Central memory CD8-positive, alpha-beta T cell (primary cell): ENCODE data around the gene FRMD4A.
"Not testable (repeated sequence)": the region's sequence is repeated elsewhere in the genome, so short reads cannot be mapped to it uniquely, and the experiment has no call there.

Experiments
- ATAC-seq: fragments of 150-1000 bp; cut with Tn5 transposase; replicated peaks from 2 replicates; pipeline ENCODE4 v1.10.0; 2022; ENCODE audit warnings: mild to moderate bottlenecking, moderate FRiP score, moderate number of reproducible peaks; ENCODE audit not compliant: poor library complexity, severe bottlenecking; ENCODE audit errors: extremely low read depth
- DNase-seq, 2 donors: peaks; one replicate each; pipeline ENCODE4 v3.0.0; 2021; ENCODE audit warnings: low spot score in 2 of 2
- H3K27ac Mint-ChIP-seq: one replicate; pipeline ENCODE4 v1.8.0; 2022; ENCODE audit warnings: low read depth, mild to moderate bottlenecking, moderate library complexity, mixed read lengths
- H3K27me3 Mint-ChIP-seq: one replicate; pipeline ENCODE4 v1.8.0; 2022; ENCODE audit warnings: mixed read lengths
- H3K36me3 Mint-ChIP-seq: one replicate; pipeline ENCODE4 v1.8.0; 2022; ENCODE audit warnings: mild to moderate bottlenecking, moderate library complexity, mixed read lengths; ENCODE audit not compliant: insufficient read depth
- H3K4me1 Mint-ChIP-seq: one replicate; pipeline ENCODE4 v1.8.0; 2022; ENCODE audit warnings: mixed read lengths
- H3K4me3 Mint-ChIP-seq: one replicate; pipeline ENCODE4 v1.8.0; 2022; ENCODE audit warnings: mild to moderate bottlenecking, moderate library complexity, mixed read lengths
- H3K9me3 Mint-ChIP-seq: one replicate; pipeline ENCODE4 v1.8.0; 2022; ENCODE audit warnings: mixed read lengths

FRMD4A gene

GRCh38 chr10:13717936-13718772, 612.6 kb downstream of the FRMD4A start:
- H3K4me3 Mint-ChIP-seq, result peak overlapping the region; percentile 27
- no peaks in the 10 kb centered on the region for H3K9me3 Mint-ChIP-seq
- H3K36me3 Mint-ChIP-seq, result peaks cover 4% of the 10 kb centered on the region
- DNase-seq (no peak), ATAC-seq (no peak)
- no peaks in the 10 kb centered on the region for H3K27me3 Mint-ChIP-seq
- no peaks in the 10 kb centered on the region for H3K4me1 Mint-ChIP-seq
- no peak overlapping the region for H3K27ac Mint-ChIP-seq

DNA sequence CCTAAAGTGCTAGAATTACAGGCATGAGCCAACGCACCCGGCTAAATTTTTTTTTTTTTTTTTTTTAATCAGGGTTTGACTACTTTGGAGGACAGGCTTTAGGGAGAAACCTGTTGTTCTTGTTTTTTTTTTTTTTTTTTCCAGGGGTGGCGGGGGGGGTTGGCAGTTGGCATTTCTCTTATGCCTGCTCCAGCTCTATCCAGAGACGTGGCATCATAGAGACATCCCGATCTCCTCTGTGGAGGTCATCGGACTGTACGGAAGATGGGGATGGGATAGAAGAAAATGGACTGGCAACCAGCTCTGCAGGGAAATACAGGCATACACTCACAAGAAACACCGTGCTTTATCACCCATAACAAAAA, 613.2 kb downstream of the FRMD4A start:
- DNase-seq (no peak), ATAC-seq (no peak)
- Mint-ChIP-seq H3K27me3 (no peaks in the 10 kb centered on the region), H3K4me3 (peak overlapping the region; percentile 27), H3K36me3 (peaks cover 4% of the 10 kb centered on the region), H3K27ac (no peak overlapping the region), H3K9me3 (no peaks in the 10 kb centered on the region), H3K4me1 (no peaks in the 10 kb centered on the region)

- Mint-ChIP-seq H3K27ac (no peak overlapping the region), H3K36me3 (peaks cover 4% of the 10 kb centered on the region), H3K27me3 (no peaks in the 10 kb centered on the region), H3K4me1 (no peaks in the 10 kb centered on the region), H3K4me3 (no peak overlapping the region), H3K9me3 (no peaks in the 10 kb centered on the region)
- DNase-seq (no peak), ATAC-seq (no peak)
Measured at GRCh38 chr10:13716081-13717071, 614.3 kb downstream of the FRMD4A start.

DNA sequence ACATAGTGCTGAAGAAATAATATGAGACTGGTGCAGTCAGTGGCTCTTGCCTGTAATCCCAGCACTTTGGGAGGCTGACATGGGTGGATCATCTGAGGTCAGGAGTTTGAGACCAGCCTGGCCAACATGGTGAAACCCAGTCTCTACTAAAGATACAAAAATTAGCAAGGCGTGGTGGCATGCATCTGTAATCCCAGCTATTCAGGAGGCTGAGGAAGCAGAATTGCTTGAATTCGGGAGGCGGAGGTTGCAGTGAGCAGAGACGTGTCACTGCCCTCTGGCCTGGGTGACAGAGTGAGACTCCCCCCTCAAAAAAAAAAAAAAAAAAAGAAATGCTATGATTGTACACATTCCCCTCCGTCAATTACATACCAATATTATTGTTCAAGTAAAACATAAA, 615.1 kb downstream of the FRMD4A start:
- H3K4me1 Mint-ChIP-seq, ATAC-seq, H3K36me3 Mint-ChIP-seq, H3K9me3 Mint-ChIP-seq, H3K27me3 Mint-ChIP-seq, H3K27ac Mint-ChIP-seq, H3K4me3 Mint-ChIP-seq, DNase-seq: not testable (repeated sequence)

GRCh38 chr10:13715100-13715499, 615.6 kb downstream of the FRMD4A start:
- no peaks in the 10 kb centered on the region for H3K4me1 Mint-ChIP-seq
- ATAC-seq (no peak), DNase-seq (no peak)
- H3K36me3 Mint-ChIP-seq, result peaks cover 4% of the 10 kb centered on the region
- no peak overlapping the region for H3K4me3 Mint-ChIP-seq
- H3K27me3 Mint-ChIP-seq, result peaks cover 1% of the 10 kb centered on the region
- no peaks in the 10 kb centered on the region for H3K9me3 Mint-ChIP-seq
- H3K27ac Mint-ChIP-seq, result no peak overlapping the region

GRCh38 chr10:13712837-13713581, 617.7 kb downstream of the FRMD4A start:
- Mint-ChIP-seq H3K27me3 (peaks cover 17% of the 10 kb centered on the region), H3K9me3 (no peaks in the 10 kb centered on the region), H3K27ac (no peak overlapping the region), H3K4me3 (no peak overlapping the region), H3K36me3 (peaks cover 2% of the 10 kb centered on the region), H3K4me1 (no peaks in the 10 kb centered on the region)
- peak; percentile 24 for ATAC-seq
- no peak for DNase-seq

GRCh38 chr10:13712476-13712836, 618.3 kb downstream of the FRMD4A start:
- Mint-ChIP-seq H3K4me3 (no peak overlapping the region), H3K36me3 (no peaks in the 10 kb centered on the region), H3K4me1 (peaks cover 4% of the 10 kb centered on the region), H3K27ac (no peak overlapping the region), H3K9me3 (no peaks in the 10 kb centered on the region), H3K27me3 (peaks cover 22% of the 10 kb centered on the region)
- ATAC-seq (no peak), DNase-seq (no peak)

GRCh38 chr10:13711291-13711690, 619.4 kb downstream of the FRMD4A start:
- Mint-ChIP-seq H3K4me3 (no peak overlapping the region), H3K9me3 (no peaks in the 10 kb centered on the region), H3K4me1 (peaks cover 14% of the 10 kb centered on the region), H3K27ac (no peak overlapping the region), H3K36me3 (no peaks in the 10 kb centered on the region), H3K27me3 (peaks cover 34% of the 10 kb centered on the region)
- ATAC-seq (no peak), DNase-seq (no peak)

DNA sequence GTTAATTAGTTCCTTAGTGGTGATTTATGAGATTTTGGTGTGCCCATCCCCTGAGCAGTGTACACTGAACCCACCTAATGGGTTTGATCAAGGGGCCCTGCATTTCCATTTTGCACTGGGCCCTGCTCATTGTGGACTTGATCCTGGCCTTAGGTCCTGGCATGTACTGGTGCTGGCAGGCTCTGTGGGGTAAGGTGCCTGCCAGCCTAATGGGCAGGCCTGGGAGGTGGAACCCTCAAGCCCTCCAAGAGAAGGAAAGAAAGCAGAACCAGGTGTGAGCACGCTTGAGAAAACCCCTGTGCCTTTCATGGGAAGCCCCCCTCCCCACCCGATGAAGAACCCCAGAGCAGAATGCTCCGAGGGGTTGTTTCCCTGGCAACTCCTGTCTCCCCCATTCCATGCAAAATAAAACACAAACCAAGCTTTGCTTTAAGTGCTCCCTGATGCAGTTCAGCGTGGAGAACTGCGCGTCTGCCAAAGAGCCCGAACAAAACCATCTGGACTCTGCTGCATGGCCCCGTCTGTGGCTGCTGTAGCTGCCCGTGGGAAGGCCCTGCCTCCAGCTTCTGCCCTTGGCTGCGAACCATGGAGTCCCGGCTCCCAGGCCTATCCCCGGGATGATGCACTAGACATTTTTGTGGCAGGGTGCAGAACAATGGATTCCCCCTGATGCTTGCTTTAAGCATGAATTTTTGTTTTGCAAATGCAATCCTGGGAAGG, 620.6 kb downstream of the FRMD4A start:
- Mint-ChIP-seq H3K4me3 (no peak overlapping the region), H3K4me1 (peaks cover 14% of the 10 kb centered on the region), H3K36me3 (no peaks in the 10 kb centered on the region), H3K27ac (no peak overlapping the region), H3K9me3 (no peaks in the 10 kb centered on the region), H3K27me3 (peaks cover 46% of the 10 kb centered on the region)
- ATAC-seq (no peak), DNase-seq (no peak)

- ATAC-seq (no peak), DNase-seq (no peak)
- Mint-ChIP-seq H3K9me3 (no peaks in the 10 kb centered on the region), H3K27me3 (peaks cover 59% of the 10 kb centered on the region), H3K4me1 (peaks cover 14% of the 10 kb centered on the region), H3K36me3 (no peaks in the 10 kb centered on the region), H3K27ac (no peak overlapping the region), H3K4me3 (peak overlapping the region; percentile 47)
Measured at GRCh38 chr10:13708256-13708990, 622.3 kb downstream of the FRMD4A start.

DNA sequence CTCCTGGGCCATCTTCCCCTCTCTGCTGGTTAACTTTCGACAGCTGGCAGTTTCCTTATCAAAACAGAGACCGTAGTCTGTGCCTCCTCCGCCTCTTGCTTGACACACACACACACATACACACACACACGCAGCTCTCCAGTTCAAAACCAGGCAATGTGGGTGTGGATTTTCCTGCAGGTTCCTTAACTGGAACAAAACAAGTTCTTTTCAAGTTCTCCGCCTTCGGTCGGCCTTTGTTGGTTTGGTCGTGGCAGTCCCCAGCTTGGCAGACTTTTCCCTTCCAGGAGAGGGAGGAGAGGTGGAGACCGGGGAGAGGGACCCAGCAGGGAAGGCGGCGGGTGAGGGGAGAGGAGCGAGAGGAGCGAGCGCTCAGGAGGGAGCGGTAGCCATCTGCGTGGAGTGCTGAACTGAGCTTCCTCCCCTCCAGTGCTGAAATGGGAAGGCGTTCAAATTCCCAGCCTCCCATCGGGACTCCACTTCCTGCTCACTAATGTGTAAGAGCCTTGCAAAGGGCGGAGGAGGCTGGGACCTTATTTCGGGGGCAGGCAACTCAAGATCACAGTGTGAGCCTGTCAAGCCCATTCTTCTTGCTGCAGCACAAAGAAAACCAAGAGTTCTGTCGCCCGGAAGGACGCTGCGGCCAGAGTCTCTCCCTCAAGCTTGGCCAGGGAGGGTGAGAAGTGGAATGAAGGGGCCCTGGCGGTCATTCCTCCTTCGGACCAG, 623.4 kb downstream of the FRMD4A start:
- peaks cover 14% of the 10 kb centered on the region for H3K4me1 Mint-ChIP-seq
- peak overlapping the region; percentile 47 for H3K4me3 Mint-ChIP-seq
- peaks cover 59% of the 10 kb centered on the region for H3K27me3 Mint-ChIP-seq
- DNase-seq (no peak), ATAC-seq (no peak)
- H3K9me3 Mint-ChIP-seq, result no peaks in the 10 kb centered on the region
- no peak overlapping the region for H3K27ac Mint-ChIP-seq
- no peaks in the 10 kb centered on the region for H3K36me3 Mint-ChIP-seq
